Esophagus muscularis mucosa (tissue), 3 donors: Measurements from ENCODE around the gene DMTF1.

Source experiments
- POLR2A ChIP-seq: fragments of 450-650 bp; IDR thresholded peaks from one replicate; pipeline ENCODE4 v1.6.1; 2017; ENCODE audit warnings: antibody characterized with exemption, moderate library complexity, mild to moderate bottlenecking, low read depth
- POLR2AphosphoS5 ChIP-seq, 2 donors: sonication (generic); formaldehyde crosslinking; IDR thresholded peaks; one replicate each; pipeline ENCODE4 v1.6.1; 2017; ENCODE audit warnings: antibody characterized with exemption in 2 of 2
- TF ChIP-seq, protein P1 (sequence below), 3 experiments: fragments of 200-600 bp in 2 of 3; fragments of 450-650 bp in 1 of 3; sonication (generic) in 2 of 3; IDR thresholded peaks; one replicate each; pipeline ENCODE4 v1.5.1; 2017 to 2019; ENCODE audit warnings: antibody characterized with exemption in 3 of 3, mild to moderate bottlenecking in 2 of 3, moderate library complexity in 1 of 3

DNA sequence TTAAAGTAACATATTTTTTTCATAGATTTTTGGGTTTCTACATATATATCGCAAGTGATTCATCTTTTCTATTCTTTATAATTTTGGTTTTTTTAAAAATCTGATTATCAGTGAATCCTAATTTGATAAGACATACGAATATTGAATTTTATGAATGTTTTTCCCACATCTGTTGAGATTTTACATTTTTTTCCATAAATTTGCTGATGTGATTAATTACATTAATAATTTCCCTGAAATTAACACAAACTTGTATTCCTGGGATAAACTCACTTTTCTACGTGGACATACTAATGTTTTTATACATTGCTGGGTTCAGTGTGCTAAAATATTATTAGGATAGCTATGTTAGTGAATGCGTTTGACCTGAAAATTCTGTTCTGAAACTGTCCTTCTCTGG, 26.1 kb downstream of the DMTF1 start:
- TF ChIP-seq, protein P1, sequence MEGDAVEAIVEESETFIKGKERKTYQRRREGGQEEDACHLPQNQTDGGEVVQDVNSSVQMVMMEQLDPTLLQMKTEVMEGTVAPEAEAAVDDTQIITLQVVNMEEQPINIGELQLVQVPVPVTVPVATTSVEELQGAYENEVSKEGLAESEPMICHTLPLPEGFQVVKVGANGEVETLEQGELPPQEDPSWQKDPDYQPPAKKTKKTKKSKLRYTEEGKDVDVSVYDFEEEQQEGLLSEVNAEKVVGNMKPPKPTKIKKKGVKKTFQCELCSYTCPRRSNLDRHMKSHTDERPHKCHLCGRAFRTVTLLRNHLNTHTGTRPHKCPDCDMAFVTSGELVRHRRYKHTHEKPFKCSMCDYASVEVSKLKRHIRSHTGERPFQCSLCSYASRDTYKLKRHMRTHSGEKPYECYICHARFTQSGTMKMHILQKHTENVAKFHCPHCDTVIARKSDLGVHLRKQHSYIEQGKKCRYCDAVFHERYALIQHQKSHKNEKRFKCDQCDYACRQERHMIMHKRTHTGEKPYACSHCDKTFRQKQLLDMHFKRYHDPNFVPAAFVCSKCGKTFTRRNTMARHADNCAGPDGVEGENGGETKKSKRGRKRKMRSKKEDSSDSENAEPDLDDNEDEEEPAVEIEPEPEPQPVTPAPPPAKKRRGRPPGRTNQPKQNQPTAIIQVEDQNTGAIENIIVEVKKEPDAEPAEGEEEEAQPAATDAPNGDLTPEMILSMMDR (IDR thresholded peaks at IDR 0.05), result no peak
- no peak for TF ChIP-seq POLR2AphosphoS5 (IDR thresholded peaks at IDR 0.05)
- no peak for TF ChIP-seq POLR2A
